ENCODE measurements around the gene SF3B1. TPM values are rescaled to one million over a fixed set of nuclear protein-coding genes. Genes with fewer than 3 reads are reported as not detected.

Gene SF3B1
- total RNA-seq, 1 experiment from 2014 or later = 156 TPM

GRCh38 chr2:197405582-197405981, 29.2 kb downstream of the SF3B1 start:
- POLR2A ChIA-PET (ENCODE audit: unreplicated experiment) = interaction anchor here (0.7 kb wide), 1 partner anchor 22 kb away, joined by 4 read pairs; no protein-coding TSS in a partner anchor
- no peaks in the 10 kb centered on the region for H3K4me1 ChIP-seq (replicated peaks; ENCODE audit: insufficient read depth)
- CTCF ChIA-PET = interaction anchor here (0.7 kb wide), 1 partner anchor 228 kb away, joined by 3 read pairs; no protein-coding TSS in a partner anchor
- H2AFZ ChIP-seq = no peak overlapping the region
- DNase-seq = no peak
- H3K36me3 ChIP-seq (ENCODE audit: low read depth) = peaks cover 72% of the 10 kb centered on the region
- no peaks in the 10 kb centered on the region for H3K9me3 ChIP-seq (ENCODE audit: insufficient read depth, low read depth)
- H3K9me2 ChIP-seq (ENCODE audit: insufficient read depth) = no peaks in the 10 kb centered on the region
- intact Hi-C loops (cut with micrococcal nuclease; ENCODE audit: unreplicated experiment) = no loop called here
- H3K4me2 ChIP-seq = no peak overlapping the region
- no peaks in the 10 kb centered on the region for H3K27me3 ChIP-seq (ENCODE audit: insufficient read depth, low read depth)
- TF ChIP-seq EZH2 (IDR thresholded peaks at IDR 0.05; ENCODE audit: low read depth) = no peak
- TF ChIP-seq CTCF (conservative IDR thresholded peaks at IDR 0.05) = no peak
- H3K27ac ChIP-seq = no peak overlapping the region
- BruUV-seq (replicated peaks) = no TSS peak
- no peaks in the 10 kb centered on the region for H3K79me2 ChIP-seq (ENCODE audit: low read depth)
- H3K4me3 ChIP-seq = no peak overlapping the region
- H3F3A ChIP-seq (ENCODE audit: insufficient read depth, low read depth) = peaks cover 21% of the 10 kb centered on the region
- H4K20me1 ChIP-seq (ENCODE audit: insufficient read depth) = peaks cover 15% of the 10 kb centered on the region

- no peaks in the 10 kb centered on the region for H3K27me3 ChIP-seq (ENCODE audit: insufficient read depth, low read depth)
- H3K9me2 ChIP-seq (ENCODE audit: insufficient read depth) = no peaks in the 10 kb centered on the region
- POLR2A ChIA-PET (ENCODE audit: unreplicated experiment) = no interaction called here
- H3K9me3 ChIP-seq (ENCODE audit: insufficient read depth, low read depth) = no peaks in the 10 kb centered on the region
- intact Hi-C loops (cut with micrococcal nuclease; ENCODE audit: unreplicated experiment) = loop anchor here (2.0 to 10.0 kb wide), 2 partner anchors 13 to 605 kb away; partner anchors contain the start of gene GTF3C3
- H3F3A ChIP-seq (ENCODE audit: insufficient read depth, low read depth) = peaks cover 24% of the 10 kb centered on the region
- H3K4me2 ChIP-seq = no peak overlapping the region
- DNase-seq = no peak
- H3K36me3 ChIP-seq (ENCODE audit: low read depth) = peaks cover 81% of the 10 kb centered on the region
- TSS peak; percentile 13 for BruUV-seq (replicated peaks)
- no peak for TF ChIP-seq CTCF (conservative IDR thresholded peaks at IDR 0.05)
- no peak for TF ChIP-seq EZH2 (IDR thresholded peaks at IDR 0.05; ENCODE audit: low read depth)
- H3K27ac ChIP-seq = no peak overlapping the region
- no peak overlapping the region for H3K4me3 ChIP-seq
- peaks cover 26% of the 10 kb centered on the region for H4K20me1 ChIP-seq (ENCODE audit: insufficient read depth)
- no peak overlapping the region for H2AFZ ChIP-seq
- CTCF ChIA-PET = interaction anchor here (0.6 kb wide), 1 partner anchor 160 kb away, joined by 6 read pairs; no protein-coding TSS in a partner anchor
- H3K4me1 ChIP-seq (replicated peaks; ENCODE audit: insufficient read depth) = no peaks in the 10 kb centered on the region
- H3K79me2 ChIP-seq (ENCODE audit: low read depth) = no peaks in the 10 kb centered on the region
These were observed 34.8 kb downstream of the SF3B1 start for GRCh38 chr2:197399887-197400540.

GRCh38 chr2:197398913-197399312, 35.9 kb downstream of the SF3B1 start:
- Histone ChIP-seq H3K4me3 (no peak overlapping the region), H3K4me2 (no peak overlapping the region), H3K79me2 (ENCODE audit: low read depth) (no peaks in the 10 kb centered on the region), H3K27ac (no peak overlapping the region), H3K4me1 (replicated peaks; ENCODE audit: insufficient read depth) (no peaks in the 10 kb centered on the region), H3K27me3 (ENCODE audit: insufficient read depth, low read depth) (no peaks in the 10 kb centered on the region), H3K9me2 (ENCODE audit: insufficient read depth) (no peaks in the 10 kb centered on the region), H3K36me3 (ENCODE audit: low read depth) (peaks cover 75% of the 10 kb centered on the region), H3F3A (ENCODE audit: insufficient read depth, low read depth) (peaks cover 24% of the 10 kb centered on the region), H3K9me3 (ENCODE audit: insufficient read depth, low read depth) (no peaks in the 10 kb centered on the region), H4K20me1 (ENCODE audit: insufficient read depth) (peaks cover 22% of the 10 kb centered on the region), H2AFZ (no peak overlapping the region)
- TF ChIP-seq CTCF (conservative IDR thresholded peaks at IDR 0.05) (no peak), EZH2 (IDR thresholded peaks at IDR 0.05; ENCODE audit: low read depth) (no peak)
- ChIA-PET POLR2A (ENCODE audit: unreplicated experiment) (no interaction called here), CTCF (no interaction called here)
- BruUV-seq (replicated peaks) = no TSS peak
- intact Hi-C loops (cut with micrococcal nuclease; ENCODE audit: unreplicated experiment) = loop anchor here (2.0 to 10.0 kb wide), 2 partner anchors 14 to 604 kb away; partner anchors contain the start of gene GTF3C3
- DNase-seq = no peak
